H9 (cell line): Measurements from ENCODE around the gene INPP5A. TPM values are rescaled to one million over a fixed set of nuclear protein-coding genes. Genes with fewer than 3 reads are reported as not detected.

Experiments
- DNase-seq: peaks from one replicate; pipeline ENCODE4 v3.0.0-alpha.2; 2017
- H2AFZ ChIP-seq: one replicate; pipeline ENCODE4 v1.6.1; 2013; ENCODE audit warnings: mild to moderate bottlenecking, low read length, control low read depth, moderate library complexity
- H2AK5ac ChIP-seq: 2 replicates; pipeline ENCODE4 v1.6.1; 2013; ENCODE audit warnings: low read length, control low read depth, mixed read lengths; ENCODE audit not compliant: insufficient read length
- H2BK120ac ChIP-seq: one replicate; pipeline ENCODE4 v1.6.1; 2013; ENCODE audit warnings: low read depth, mild to moderate bottlenecking, low read length, control low read depth, inconsistent platforms; ENCODE audit not compliant: poor library complexity, severe bottlenecking
- H2BK12ac ChIP-seq: 2 replicates; pipeline ENCODE4 v1.6.1; 2013; ENCODE audit warnings: low read length, control low read depth, mixed read lengths, low read depth; ENCODE audit not compliant: insufficient read length
- H2BK15ac ChIP-seq: 2 replicates; pipeline ENCODE4 v1.6.1; 2013; ENCODE audit warnings: low read depth, low read length, control low read depth
- H2BK20ac ChIP-seq: one replicate; pipeline ENCODE4 v1.6.1; 2013; ENCODE audit warnings: low read depth, mild to moderate bottlenecking, low read length, control low read depth, inconsistent platforms; ENCODE audit not compliant: poor library complexity, severe bottlenecking
- H2BK5ac ChIP-seq: 2 replicates; pipeline ENCODE4 v1.6.1; 2013; ENCODE audit warnings: low read length, control low read depth, mixed read lengths; ENCODE audit not compliant: insufficient read length
- H3K14ac ChIP-seq: 2 replicates; pipeline ENCODE4 v1.6.1; 2013; ENCODE audit warnings: low read length, control low read depth; ENCODE audit not compliant: insufficient read depth
- H3K18ac ChIP-seq: 2 replicates; pipeline ENCODE4 v1.6.1; 2013; ENCODE audit warnings: low read depth, mild to moderate bottlenecking, mixed read lengths, low read length, control low read depth; ENCODE audit not compliant: insufficient read length
- H3K23ac ChIP-seq: 2 replicates; pipeline ENCODE4 v1.6.1; 2013; ENCODE audit warnings: low read length, control low read depth, mixed read lengths, low read depth; ENCODE audit not compliant: insufficient read length
- H3K23me2 ChIP-seq: 2 replicates; pipeline ENCODE4 v1.6.1; 2013; ENCODE audit warnings: low read depth, mild to moderate bottlenecking, mixed read lengths, low read length, control low read depth; ENCODE audit not compliant: insufficient read length, poor library complexity, severe bottlenecking
- H3K27ac ChIP-seq: 2 replicates; pipeline ENCODE4 v1.5.1; 2013; ENCODE audit warnings: low read length, control low read depth, mixed read lengths, low read depth; ENCODE audit not compliant: insufficient read length
- H3K27me3 ChIP-seq: 2 replicates; pipeline ENCODE4 v1.6.1; 2013; ENCODE audit warnings: low read length, control low read depth, inconsistent platforms; ENCODE audit not compliant: insufficient read depth
- H3K4ac ChIP-seq: 2 replicates; pipeline ENCODE4 v1.6.1; 2013; ENCODE audit warnings: low read depth, mild to moderate bottlenecking, control low read depth, inconsistent platforms, low read length, moderate library complexity
- H3K4me1 ChIP-seq: 2 replicates; pipeline ENCODE4 v1.6.1; 2013; ENCODE audit warnings: low read length, control low read depth, inconsistent platforms; ENCODE audit not compliant: insufficient read depth
- H3K4me2 ChIP-seq: 2 replicates; pipeline ENCODE4 v1.6.1; 2013; ENCODE audit warnings: low read length, control low read depth, mixed read lengths; ENCODE audit not compliant: insufficient read length, insufficient read depth
- H3K56ac ChIP-seq: 2 replicates; pipeline ENCODE4 v1.6.1; 2013; ENCODE audit warnings: low read depth, mild to moderate bottlenecking, mixed read lengths, low read length, control low read depth; ENCODE audit not compliant: insufficient read length
- H3K79me1 ChIP-seq: 2 replicates; pipeline ENCODE4 v1.6.1; 2013; ENCODE audit warnings: low read depth, mild to moderate bottlenecking, moderate library complexity, low read length, control low read depth, inconsistent platforms; ENCODE audit not compliant: insufficient read depth, poor library complexity, severe bottlenecking
- H3K79me2 ChIP-seq: 2 replicates; pipeline ENCODE4 v1.6.1; 2013; ENCODE audit warnings: low read length, control low read depth, inconsistent platforms; ENCODE audit not compliant: insufficient read depth
- H3K9ac ChIP-seq: 2 replicates; pipeline ENCODE4 v1.6.1; 2013; ENCODE audit warnings: low read length, control low read depth, mixed read lengths; ENCODE audit not compliant: insufficient read length; ENCODE audit errors: extremely low read depth
- H3K9me3 ChIP-seq: one replicate; pipeline ENCODE4 v1.6.1; 2013; ENCODE audit warnings: low read depth, low read length, inconsistent platforms; ENCODE audit not compliant: control insufficient read depth
- H3T11ph ChIP-seq: one replicate; pipeline ENCODE4 v1.6.1; 2013; ENCODE audit warnings: mild to moderate bottlenecking, low read length, control low read depth, inconsistent platforms
- H4K20me1 ChIP-seq: one replicate; pipeline ENCODE4 v1.6.1; 2013; ENCODE audit not compliant: control insufficient read depth, insufficient read length, insufficient read depth
- H4K5ac ChIP-seq: 2 replicates; pipeline ENCODE4 v1.6.1; 2013; ENCODE audit warnings: low read depth, mild to moderate bottlenecking, mixed read lengths, low read length, control low read depth; ENCODE audit not compliant: insufficient read length
- H4K8ac ChIP-seq: replicated peaks from 2 replicates; pipeline ENCODE4 v1.6.1; 2013; ENCODE audit warnings: low read length, control low read depth, mixed read lengths, low read depth; ENCODE audit not compliant: insufficient read length
- H4K91ac ChIP-seq: 2 replicates; pipeline ENCODE4 v1.6.1; 2013; ENCODE audit warnings: low read depth, mild to moderate bottlenecking, moderate library complexity, mixed read lengths, low read length, control low read depth; ENCODE audit not compliant: insufficient read length
- H3K27ac Mint-ChIP-seq, 3 experiments: 2 replicates in 2 of 3; 3 replicates in 1 of 3; pipeline ENCODE4 v1.8.0; 2020 to 2021; ENCODE audit warnings: mixed read lengths in 3 of 3, mild to moderate bottlenecking in 1 of 3, moderate library complexity in 1 of 3
- H3K27me3 Mint-ChIP-seq: 2 replicates; pipeline ENCODE4 v1.8.0; 2021; ENCODE audit warnings: low read depth, mild to moderate bottlenecking, moderate library complexity, mixed read lengths
- H3K36me3 Mint-ChIP-seq, 3 experiments: 2 replicates in 2 of 3; 3 replicates in 1 of 3; pipeline ENCODE4 v1.8.0; 2020 to 2021; ENCODE audit warnings: low read depth in 3 of 3, mixed read lengths in 3 of 3; ENCODE audit not compliant: insufficient read depth in 1 of 3
- H3K4me1 Mint-ChIP-seq, 2 experiments: 2 replicates each; pipeline ENCODE4 v1.8.0; 2020; ENCODE audit warnings: mixed read lengths in 2 of 2
- H3K4me3 Mint-ChIP-seq, 2 experiments: 2 replicates in 1 of 2; 3 replicates in 1 of 2; pipeline ENCODE4 v1.8.0; 2020 to 2021; ENCODE audit warnings: mild to moderate bottlenecking in 2 of 2, mixed read lengths in 2 of 2, moderate library complexity in 1 of 2
- H3K9me3 Mint-ChIP-seq, 2 experiments: 2 replicates in 1 of 2; 3 replicates in 1 of 2; pipeline ENCODE4 v1.8.0; 2020; ENCODE audit warnings: mild to moderate bottlenecking in 2 of 2, mixed read lengths in 2 of 2, moderate library complexity in 1 of 2
- CTCF ChIP-seq: fragments of 200-600 bp; sonication (generic); conservative IDR thresholded peaks from 3 replicates; pipeline ENCODE4 v1.8.0; 2021; ENCODE audit warnings: antibody characterized with exemption, mild to moderate bottlenecking
- WGBS: extraction: QIAGEN DNeasy Blood & Tissue Kit; methylation state at CpG from one replicate; pipeline ENCODE4 v1.1.7; 2013; ENCODE audit warnings: missing lambda C conversion rate, low lambda C conversion rate, mixed read lengths; ENCODE audit not compliant: insufficient read length; ENCODE audit errors: extremely low coverage; 5-methylcytosine and 5-hydroxymethylcytosine counted together
- total RNA-seq: library from RNA; stranded (reverse); gene quantifications from 2 replicates; pipeline ENCODE4 v1.2.1, GENCODE V29; 2021

INPP5A gene
- total RNA-seq, 1 experiment from 2014 or later = 17.7 TPM

GRCh38 chr10:132508581-132509443 is 28.8 kb upstream of the INPP5A start:
- peak; percentile 24 for DNase-seq
- Histone ChIP-seq H3K14ac (no peak overlapping the region), H2BK120ac (no peak overlapping the region), H3K4me1 (no peaks in the 10 kb centered on the region), H2AFZ (no peak overlapping the region), H4K20me1 (no peaks in the 10 kb centered on the region), H3K56ac (no peak overlapping the region), H3K27me3 (no peaks in the 10 kb centered on the region), H3K79me2 (no peaks in the 10 kb centered on the region), H2BK12ac (no peak overlapping the region), H4K5ac (no peak overlapping the region), H3K18ac (no peak overlapping the region), H3K4ac (no peak overlapping the region), H3K23ac (no peak overlapping the region), H3T11ph (no peak overlapping the region), H3K9ac (no peak overlapping the region), H2BK15ac (no peak overlapping the region), H2BK20ac (no peak overlapping the region), H4K91ac (no peak overlapping the region), H3K27ac (no peak overlapping the region), H4K8ac (no peak overlapping the region), H2AK5ac (no peak overlapping the region), H3K4me2 (no peak overlapping the region), H3K79me1 (no peaks in the 10 kb centered on the region), H2BK5ac (no peak overlapping the region), H3K23me2 (no peaks in the 10 kb centered on the region), H3K9me3 (no peaks in the 10 kb centered on the region)
- Mint-ChIP-seq H3K4me3 (no peak overlapping the region), H3K9me3 (no peaks in the 10 kb centered on the region; a peak in 1 of 5 replicates), H3K36me3 (no peaks in the 10 kb centered on the region), H3K4me1 (no peaks in the 10 kb centered on the region), H3K27me3 (peaks cover 14% of the 10 kb centered on the region), H3K27ac (peak overlapping the region in 1 of 3 experiments; percentile 62; a peak in 2 of 7 replicates)
- WGBS = no CpG with 5 or more reads among the region's 19 CpGs
- TF ChIP-seq CTCF = no peak
